ENCODE measurements around the gene BLOC1S4.
"Not testable (repeated sequence)": the region's sequence is repeated elsewhere in the genome, so short reads cannot be mapped to it uniquely, and the experiment has no call there.

Gene BLOC1S4

GRCh38 chr4:6746721-6747293 lies 30.8 kb downstream of the BLOC1S4 start:
- no peak for DNase-seq

GRCh38 chr4:6747294-6748051 lies 31.5 kb downstream of the BLOC1S4 start:
- no peak for DNase-seq

DNA sequence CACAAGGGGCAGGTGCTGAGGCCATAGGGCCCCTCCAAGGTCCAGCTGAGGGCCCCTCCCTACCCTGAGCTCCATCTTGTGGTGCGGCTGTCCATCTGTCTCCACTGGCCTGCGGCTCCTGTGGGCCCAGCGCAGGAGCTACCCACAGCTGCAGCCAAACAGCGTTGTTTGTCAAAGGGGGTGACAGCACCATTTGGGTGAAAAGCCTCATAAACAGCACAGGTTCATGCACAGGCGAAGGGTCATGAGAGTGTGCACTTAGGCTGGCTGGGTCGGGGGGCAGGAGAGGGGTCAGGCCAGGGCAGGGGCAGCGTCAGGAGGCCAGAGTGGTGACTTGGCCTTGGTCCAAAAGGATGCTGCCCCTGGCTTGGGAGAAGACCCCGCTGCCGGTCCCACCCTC lies 32.3 kb downstream of the BLOC1S4 start:
- DNase-seq: no peak

DNA sequence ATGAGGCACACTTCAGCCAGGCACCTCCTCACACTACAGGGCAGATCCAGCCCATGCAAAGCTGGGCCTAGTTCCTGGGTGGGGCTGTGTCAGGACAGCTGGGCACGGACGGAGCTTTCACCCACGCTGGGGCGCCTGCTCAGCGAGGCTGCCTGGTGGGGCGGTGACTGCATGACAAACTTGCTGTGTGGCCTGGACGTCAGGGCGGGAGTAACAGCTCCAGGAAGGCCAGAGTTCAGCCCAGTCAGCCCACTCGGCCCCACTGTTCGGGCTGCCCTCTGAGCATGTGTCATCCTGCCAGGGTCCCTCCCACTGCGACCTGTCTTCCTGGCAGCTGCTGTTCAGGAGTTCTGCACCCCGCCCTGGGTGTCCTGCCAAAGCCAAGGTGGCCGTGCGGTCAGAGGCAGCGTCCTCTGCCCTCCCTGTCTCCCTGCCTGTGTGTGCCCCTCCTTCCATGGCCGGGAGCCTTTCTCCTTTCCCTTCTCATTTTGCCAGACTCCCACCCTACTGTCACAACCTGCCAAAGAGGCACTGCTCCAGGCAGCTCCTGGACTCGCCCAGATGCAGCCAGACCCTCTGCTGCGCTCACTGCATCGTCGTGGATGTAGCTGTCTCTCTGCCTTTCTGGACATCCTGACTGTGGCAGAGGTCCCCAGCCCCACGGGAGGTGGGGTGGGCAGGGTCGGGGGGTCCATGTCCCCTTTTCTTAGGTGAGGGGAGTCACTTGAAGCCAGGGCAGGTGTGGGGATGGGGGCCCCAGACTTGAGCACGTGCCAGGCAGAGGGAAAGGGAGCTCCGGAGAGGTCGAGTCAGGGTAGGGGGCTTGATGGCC lies 33.6 kb downstream of the BLOC1S4 start:
- DNase-seq: no peak

- no peak for DNase-seq
These were observed 34.6 kb downstream of the BLOC1S4 start for GRCh38 chr4:6750286-6751221.

DNA sequence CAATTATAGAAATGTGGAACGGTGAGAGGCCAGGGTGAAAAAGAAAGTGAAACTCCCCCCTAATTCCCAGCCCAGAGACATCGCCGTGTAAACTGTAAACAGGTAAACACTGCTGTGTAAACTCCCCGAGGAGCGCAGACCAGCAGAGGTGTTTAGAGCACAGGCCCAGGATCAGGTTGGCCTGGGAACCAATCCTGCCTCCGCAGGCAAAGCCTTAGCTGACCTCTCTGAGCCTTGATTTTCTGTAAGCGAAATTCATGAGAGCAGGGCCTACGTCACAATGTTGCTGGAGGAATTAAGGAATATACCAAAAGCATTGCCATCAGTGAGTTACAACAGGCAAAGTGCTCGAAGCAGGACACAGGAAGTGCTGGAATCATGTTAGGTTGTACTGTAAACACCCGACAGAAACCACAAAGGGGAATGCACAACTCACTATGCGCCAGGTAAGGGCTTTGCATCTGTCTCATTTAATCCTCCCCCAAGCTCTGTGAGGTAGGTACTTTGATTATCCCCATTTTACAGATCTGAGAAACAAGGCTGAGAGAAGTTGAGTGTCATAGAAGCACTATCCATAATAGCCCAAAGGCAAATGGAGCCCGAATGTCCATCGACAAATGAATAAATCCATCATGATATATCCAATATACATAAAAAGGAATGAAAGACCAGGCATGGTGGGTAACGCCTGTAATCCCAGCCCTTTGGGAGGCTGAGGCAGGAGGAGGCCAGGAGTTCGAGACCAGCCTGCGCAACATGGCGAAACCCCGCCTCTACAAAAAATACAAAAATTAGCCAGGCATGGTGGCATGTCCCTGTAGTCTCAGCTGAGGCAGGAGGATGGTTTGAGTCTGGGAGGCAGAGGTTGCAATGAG lies 35.9 kb downstream of the BLOC1S4 start:
- DNase-seq: no peak

DNA sequence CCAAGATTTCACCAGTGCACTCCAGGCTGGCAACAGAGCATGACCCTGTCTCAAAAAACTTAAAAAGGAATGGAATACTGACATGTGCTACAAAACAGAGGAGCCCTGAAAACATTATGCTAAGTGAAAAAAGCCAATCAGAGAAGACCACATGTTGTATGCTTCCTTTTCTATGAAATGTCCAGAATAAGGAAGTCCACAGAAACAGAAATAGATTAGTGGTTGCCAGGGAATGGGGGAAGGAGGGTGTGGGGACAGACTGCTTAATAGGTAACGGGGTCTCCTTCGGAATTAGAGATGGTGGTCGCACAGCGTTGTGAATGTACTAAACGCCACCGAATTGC lies 36.5 kb downstream of the BLOC1S4 start:
- DNase-seq: no peak

- DNase-seq: no peak
These were observed 37.2 kb downstream of the BLOC1S4 start for GRCh38 chr4:6753103-6753560.

DNA sequence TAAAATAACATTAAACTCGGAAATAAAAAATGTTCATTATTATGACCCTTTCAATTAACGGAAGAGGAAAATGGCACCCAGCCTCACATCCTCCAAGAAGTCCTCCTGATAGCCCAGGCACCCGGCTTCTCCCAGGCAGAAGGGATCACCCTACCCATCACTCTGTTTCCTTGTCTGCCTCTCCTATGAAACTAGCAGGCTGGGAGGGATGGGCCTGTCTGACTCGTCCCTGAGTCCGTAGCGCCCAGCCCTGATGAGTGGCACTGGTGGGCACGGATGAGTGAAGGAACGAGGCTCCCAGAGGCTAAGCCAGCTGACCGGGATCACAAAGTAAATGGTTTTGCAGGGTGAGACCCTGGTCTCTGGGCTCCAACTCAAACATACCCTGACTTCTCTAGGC lies 37.9 kb downstream of the BLOC1S4 start:
- DNase-seq: no peak

DNA sequence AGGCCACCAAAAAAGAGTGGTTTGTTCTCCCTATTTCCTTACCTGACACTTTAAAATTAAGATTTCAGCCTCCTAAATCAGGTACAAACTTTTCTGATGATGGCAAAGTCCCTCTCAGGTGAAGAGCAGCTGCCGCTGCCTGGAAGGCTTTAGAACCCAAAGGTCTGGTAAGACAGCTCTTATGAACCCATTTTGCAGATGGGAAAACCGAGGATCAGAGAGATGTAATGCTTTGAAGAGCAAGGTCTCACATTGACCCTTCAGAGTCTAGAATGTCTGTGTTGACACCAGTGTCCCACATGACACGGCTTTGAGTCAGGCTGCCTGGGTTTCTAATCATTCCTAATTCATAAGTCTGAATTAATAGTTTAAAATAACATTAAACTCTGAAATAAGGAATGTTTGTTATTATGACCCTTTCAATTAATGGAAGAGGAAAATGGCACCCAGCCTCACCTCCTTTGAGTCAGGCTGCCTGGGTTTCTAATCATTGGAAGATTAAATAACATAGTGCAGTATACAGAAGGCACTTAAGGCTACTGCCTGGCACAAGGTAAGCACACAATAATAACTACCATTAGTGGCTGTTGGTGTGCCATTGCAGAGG lies 38.6 kb downstream of the BLOC1S4 start:
- DNase-seq: no peak

- no peak for DNase-seq
These were observed 39.2 kb downstream of the BLOC1S4 start for GRCh38 chr4:6755088-6755753.

DNA sequence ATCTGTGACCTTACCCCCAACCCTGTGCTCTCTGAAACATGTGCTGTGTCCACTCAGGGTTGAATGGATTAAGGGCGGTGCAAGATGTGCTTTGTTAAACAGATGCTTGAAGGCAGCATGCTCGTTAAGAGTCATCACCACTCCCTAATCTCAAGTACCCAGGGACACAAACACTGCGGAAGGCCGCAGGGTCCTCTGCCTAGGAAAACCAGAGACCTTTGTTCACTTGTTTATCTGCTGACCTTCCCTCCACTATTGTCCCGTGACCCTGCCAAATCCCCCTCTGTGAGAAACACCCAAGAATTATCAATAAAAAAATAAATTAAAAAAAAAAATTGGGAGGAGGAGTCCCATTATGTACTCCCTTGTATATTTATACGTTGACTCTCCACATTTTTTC lies 40.4 kb downstream of the BLOC1S4 start:
- not testable (repeated sequence) for DNase-seq

DNA sequence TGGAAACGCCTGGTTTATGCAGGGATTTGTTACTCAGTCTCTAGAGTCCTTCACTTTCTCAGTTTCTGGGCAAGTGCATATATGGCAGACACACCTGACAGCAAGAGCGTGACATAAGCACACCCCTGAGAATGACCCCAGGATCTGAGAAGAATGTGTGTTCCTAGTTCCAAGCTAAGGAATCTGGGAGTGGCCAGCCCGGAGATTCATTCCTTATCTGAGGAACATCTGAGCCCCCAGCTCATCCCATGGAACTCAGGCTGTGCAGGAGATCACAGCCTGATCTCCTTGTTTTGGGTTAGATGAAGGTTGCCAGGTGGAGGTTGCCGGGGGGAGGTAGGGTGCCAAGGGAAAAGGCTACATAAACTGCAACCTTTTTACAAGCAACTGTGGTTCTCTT lies 42.8 kb downstream of the BLOC1S4 start:
- no peak for DNase-seq

- DNase-seq: no peak
These were observed 44.9 kb downstream of the BLOC1S4 start for GRCh38 chr4:6760865-6761264.

DNA sequence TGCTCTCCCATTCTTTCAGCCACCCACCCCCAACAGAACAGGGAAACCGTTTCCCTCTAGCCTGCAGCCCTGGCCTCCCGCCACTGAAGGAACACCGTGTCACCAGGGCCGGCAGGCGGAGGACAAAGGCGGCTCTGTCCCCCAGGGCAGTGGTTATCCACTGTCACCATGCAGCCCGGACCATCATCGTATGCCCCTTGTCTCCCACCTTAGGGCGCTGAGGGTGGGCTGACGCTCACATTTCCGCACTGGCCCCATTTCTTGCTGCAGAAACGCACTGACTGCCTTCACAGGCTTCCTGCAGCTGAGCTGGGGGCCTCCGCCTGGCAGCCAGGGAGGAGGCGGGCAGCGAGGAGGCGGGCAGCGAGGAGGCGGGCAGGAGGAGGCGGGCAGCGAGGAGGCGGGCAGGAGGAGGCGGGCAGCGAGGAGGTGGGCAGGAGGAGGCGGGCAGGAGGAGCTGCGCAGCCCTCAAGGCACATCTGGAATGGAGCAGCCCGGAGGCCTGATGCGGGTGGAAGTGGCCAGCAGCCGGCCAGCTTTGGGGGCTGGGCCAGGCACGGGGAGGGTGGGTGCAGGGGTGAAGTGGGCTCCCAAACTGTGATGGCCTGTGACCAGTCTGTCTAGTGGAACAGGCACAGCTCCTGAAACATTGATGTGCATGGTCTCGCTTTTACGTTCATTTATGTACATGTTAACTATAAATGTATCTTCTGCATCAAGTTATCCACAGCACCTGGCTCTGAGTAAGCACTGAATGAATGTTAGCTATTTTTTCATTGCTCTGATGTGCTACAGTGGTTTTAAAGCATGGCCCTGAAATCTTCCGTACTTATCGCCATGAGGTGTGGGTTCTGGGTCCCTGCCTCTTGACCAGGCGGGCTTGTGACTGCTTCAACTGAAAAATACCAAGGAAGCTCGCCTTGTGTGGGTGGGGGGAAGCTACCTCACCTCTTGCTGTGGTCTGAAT lies 46.0 kb downstream of the BLOC1S4 start:
- no peak for DNase-seq

DNA sequence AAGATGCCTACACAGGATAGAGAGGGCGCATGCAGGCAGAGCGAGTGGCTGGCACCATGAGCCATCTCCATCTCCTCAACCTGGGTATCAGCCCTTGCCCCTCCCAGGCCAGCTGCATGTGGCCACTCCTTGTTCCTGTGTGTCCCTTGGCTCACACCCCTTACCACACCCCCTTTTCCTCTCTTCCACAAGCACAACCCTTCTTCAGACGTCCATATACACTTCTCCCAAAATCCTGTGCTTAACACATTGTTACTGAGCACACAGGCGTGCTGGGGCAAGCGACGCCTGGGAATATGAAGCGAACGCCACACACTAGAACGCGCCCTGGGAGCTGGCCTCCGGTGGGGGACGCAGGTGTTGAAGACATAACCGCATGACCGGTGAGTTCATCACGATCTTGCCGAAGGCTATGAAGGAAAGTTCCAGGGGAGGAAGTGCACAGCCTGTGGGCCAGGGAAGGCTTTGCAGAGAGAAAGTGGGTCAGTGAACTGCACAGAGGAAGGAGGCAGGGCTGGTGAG lies 47.4 kb downstream of the BLOC1S4 start:
- DNase-seq: no peak

DNA sequence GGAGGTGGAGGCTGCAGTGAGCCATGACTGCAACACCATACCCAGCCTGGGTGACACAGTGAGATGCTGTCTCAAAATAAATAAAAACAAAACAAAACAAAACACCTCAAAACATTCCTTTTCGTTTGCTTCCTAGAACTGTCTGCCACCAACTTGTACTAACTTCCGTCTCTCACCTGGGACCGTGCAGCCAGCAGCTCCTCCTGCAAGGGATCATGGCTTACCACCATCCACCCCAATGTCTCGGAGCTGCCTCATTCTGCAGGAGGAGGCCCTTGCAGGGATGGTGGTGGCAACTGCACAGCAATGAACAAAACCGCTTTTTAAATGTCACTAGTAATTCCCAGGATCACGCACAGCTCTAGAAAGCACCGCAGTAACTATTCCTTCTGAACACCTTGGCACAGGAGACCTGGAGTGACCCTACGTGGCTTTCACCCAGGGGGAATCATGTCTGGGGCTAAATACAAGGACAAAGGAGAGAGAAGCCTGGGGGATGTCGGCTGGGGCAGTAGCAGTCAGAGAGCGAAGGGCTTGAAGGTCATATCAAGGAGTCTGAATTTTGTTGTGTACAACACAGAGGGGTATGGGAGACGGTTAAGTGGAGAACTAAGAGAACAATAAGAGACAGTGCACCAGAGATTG lies 49.1 kb downstream of the BLOC1S4 start:
- DNase-seq: no peak

DNA sequence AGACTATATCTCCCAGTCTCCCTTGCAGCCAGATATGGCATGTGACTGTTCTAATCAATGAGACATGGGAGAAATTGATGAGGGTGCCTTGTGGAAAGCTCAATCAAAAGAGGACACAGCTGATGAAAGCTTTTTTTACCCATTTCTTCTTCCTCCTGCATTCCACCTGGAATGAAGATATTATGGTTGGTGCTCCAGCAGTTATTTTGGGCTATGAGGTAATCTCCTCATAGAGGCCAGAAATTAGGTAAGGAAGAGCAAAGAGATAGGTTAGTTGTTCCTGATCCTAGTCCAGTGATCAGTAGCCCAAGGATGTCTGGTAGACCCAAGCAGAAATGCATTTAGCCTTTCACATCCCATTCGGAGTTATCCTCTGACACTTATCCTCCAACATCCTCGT lies 49.7 kb downstream of the BLOC1S4 start:
- no peak for DNase-seq
